Measurements from ENCODE around the gene TRIM15. TPM values are rescaled to one million over a fixed set of nuclear protein-coding genes. Genes with fewer than 3 reads are reported as not detected.
"Not testable (repeated sequence)": the region's sequence is repeated elsewhere in the genome, so short reads cannot be mapped to it uniquely, and the experiment has no call there.

TRIM15 gene
- total RNA-seq, 1 donor from 2014 or later, result not detected

DNA sequence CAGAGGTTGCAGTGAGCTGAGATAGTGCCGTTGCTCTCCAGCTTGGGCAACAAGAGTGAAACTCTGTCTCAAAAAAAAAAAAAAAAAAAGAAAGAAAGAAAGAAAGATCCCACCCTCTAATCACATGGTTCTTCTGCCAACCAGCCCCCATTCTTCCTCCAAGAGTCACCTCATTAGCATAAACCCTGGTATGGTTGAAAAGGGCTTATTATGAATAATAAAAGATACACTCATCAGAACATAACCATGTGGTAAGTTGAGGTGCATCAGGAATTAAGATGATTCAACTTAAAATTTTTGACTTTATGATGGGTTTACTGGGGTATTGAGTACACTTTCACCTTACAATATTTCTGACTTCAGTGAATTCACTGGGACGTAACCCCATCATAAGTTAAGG lies 28.2 kb upstream of the TRIM15 start:
- no peak for DNase-seq (ENCODE audit: low read depth)
- TF ChIP-seq, protein P1, sequence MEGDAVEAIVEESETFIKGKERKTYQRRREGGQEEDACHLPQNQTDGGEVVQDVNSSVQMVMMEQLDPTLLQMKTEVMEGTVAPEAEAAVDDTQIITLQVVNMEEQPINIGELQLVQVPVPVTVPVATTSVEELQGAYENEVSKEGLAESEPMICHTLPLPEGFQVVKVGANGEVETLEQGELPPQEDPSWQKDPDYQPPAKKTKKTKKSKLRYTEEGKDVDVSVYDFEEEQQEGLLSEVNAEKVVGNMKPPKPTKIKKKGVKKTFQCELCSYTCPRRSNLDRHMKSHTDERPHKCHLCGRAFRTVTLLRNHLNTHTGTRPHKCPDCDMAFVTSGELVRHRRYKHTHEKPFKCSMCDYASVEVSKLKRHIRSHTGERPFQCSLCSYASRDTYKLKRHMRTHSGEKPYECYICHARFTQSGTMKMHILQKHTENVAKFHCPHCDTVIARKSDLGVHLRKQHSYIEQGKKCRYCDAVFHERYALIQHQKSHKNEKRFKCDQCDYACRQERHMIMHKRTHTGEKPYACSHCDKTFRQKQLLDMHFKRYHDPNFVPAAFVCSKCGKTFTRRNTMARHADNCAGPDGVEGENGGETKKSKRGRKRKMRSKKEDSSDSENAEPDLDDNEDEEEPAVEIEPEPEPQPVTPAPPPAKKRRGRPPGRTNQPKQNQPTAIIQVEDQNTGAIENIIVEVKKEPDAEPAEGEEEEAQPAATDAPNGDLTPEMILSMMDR (IDR thresholded peaks at IDR 0.05; ENCODE audit: insufficient read depth, low read length, severe bottlenecking), result no peak
- no peak for FAIRE-seq
- H3K36me3 ChIP-seq (ENCODE audit: control insufficient read depth, insufficient read depth, low read length), result no peaks in the 10 kb centered on the region
- H3K27me3 ChIP-seq (ENCODE audit: control insufficient read depth, insufficient read depth, low read length), result no peaks in the 10 kb centered on the region
- H3K4me3 ChIP-seq (ENCODE audit: low read depth, low read length), result no peak overlapping the region

- H3K27me3 ChIP-seq (ENCODE audit: control insufficient read depth, insufficient read depth, low read length), result no peaks in the 10 kb centered on the region
These were observed 27.6 kb upstream of the TRIM15 start, which contains the start of gene TRIM40 for GRCh38 chr6:30135757-30136156. TSS of gene TRIM40 (plus strand) at chr6:30136140. CDS start at chr6:30137037, 897 bp downstream.

DNA sequence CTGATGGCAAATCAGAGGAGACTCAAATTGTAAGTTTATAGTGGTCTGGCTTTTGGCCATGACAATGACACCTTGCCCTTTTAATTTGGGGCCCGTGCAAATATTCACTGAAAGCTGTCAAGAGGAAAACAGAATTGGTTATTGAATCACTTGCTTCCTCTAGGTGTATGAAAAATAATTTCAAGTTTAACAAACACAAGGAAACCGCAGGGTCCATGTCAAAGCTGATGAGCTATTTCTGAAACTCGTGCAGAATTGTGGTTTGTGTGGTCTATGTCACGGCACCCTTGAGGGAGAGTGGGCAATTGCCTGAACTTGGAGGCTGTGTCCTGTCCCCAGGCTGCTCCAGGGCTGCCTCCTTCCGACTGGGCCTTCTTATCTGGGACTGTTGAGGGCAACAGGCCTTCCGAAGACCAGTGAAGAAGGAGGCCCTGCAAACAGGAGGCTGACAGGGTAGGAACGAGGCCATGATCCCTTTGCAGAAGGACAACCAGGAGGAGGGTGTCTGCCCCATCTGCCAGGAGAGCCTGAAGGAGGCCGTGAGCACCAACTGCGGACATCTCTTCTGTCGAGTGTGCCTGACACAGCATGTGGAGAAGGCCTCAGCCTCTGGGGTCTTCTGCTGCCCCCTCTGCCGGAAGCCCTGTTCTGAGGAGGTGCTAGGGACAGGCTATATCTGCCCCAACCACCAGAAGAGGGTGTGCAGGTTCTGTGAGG lies 26.6 kb upstream of the TRIM15 start:
- H3K36me3 ChIP-seq (ENCODE audit: control insufficient read depth, insufficient read depth, low read length), result no peaks in the 10 kb centered on the region
- H3K27me3 ChIP-seq (ENCODE audit: control insufficient read depth, insufficient read depth, low read length), result peaks cover 2% of the 10 kb centered on the region
- TF ChIP-seq, protein P1 (IDR thresholded peaks at IDR 0.05; ENCODE audit: insufficient read depth, low read length, severe bottlenecking), result no peak
- DNase-seq (ENCODE audit: low read depth), result no peak
- H3K4me3 ChIP-seq (ENCODE audit: low read depth, low read length), result no peak overlapping the region
- no peak for FAIRE-seq

More at GRCh38 chr6:30135757-30136156, 27.6 kb upstream of the TRIM15 start, which contains the start of gene TRIM40:
- Histone ChIP-seq H3K36me3 (ENCODE audit: control insufficient read depth, insufficient read depth, low read length) (no peaks in the 10 kb centered on the region), H3K4me3 (ENCODE audit: low read depth, low read length) (no peak within 1 kb of the TSS)
- FAIRE-seq (no peak), DNase-seq (ENCODE audit: low read depth) (no peak)
- TF ChIP-seq, protein P1 (IDR thresholded peaks at IDR 0.05; ENCODE audit: insufficient read depth, low read length, severe bottlenecking), result no peak

GRCh38 chr6:30140240-30140639 lies 23.1 kb upstream of the TRIM15 start:
- not testable (repeated sequence) for H3K36me3 ChIP-seq (ENCODE audit: control insufficient read depth, insufficient read depth, low read length); H3K27me3 ChIP-seq (ENCODE audit: control insufficient read depth, insufficient read depth, low read length); DNase-seq (ENCODE audit: low read depth); FAIRE-seq; H3K4me3 ChIP-seq (ENCODE audit: low read depth, low read length)

GRCh38 chr6:30142665-30143064 lies 20.7 kb upstream of the TRIM15 start:
- peaks cover 8% of the 10 kb centered on the region for H3K27me3 ChIP-seq (ENCODE audit: control insufficient read depth, insufficient read depth, low read length)
- no peak overlapping the region for H3K4me3 ChIP-seq (ENCODE audit: low read depth, low read length)
- FAIRE-seq, result no peak
- no peaks in the 10 kb centered on the region for H3K36me3 ChIP-seq (ENCODE audit: control insufficient read depth, insufficient read depth, low read length)
- no peak for DNase-seq (ENCODE audit: low read depth)
- TF ChIP-seq, protein P1 (IDR thresholded peaks at IDR 0.05; ENCODE audit: insufficient read depth, low read length, severe bottlenecking), result no peak

- Histone ChIP-seq H3K27me3 (ENCODE audit: control insufficient read depth, insufficient read depth, low read length) (peaks cover 8% of the 10 kb centered on the region), H3K4me3 (ENCODE audit: low read depth, low read length) (no peak overlapping the region), H3K36me3 (ENCODE audit: control insufficient read depth, insufficient read depth, low read length) (no peaks in the 10 kb centered on the region)
- no peak for DNase-seq (ENCODE audit: low read depth)
- TF ChIP-seq, protein P1 (IDR thresholded peaks at IDR 0.05; ENCODE audit: insufficient read depth, low read length, severe bottlenecking), result no peak
- no peak for FAIRE-seq
These were observed 19.6 kb upstream of the TRIM15 start for GRCh38 chr6:30143780-30144179.
